ENCODE results near the gene VPS4A. TPM values are rescaled to one million over a fixed set of nuclear protein-coding genes. Genes with fewer than 3 reads are reported as not detected.

Gene VPS4A
- total and polyA plus RNA-seq, 10 of the 15 experiments (the other 5 are each of a cell fraction or from before 2014, with no cell fraction given), result 5.2 to 36.3 (median 21.4) TPM

GRCh38 chr16:69348222-69348621 lies 37.1 kb downstream of the VPS4A start:
- no peaks in the 10 kb centered on the region for H4K20me1 ChIP-seq (ENCODE audit: control insufficient read depth, insufficient read depth)
- ChIA-PET RAD21 (ENCODE audit: unreplicated experiment) (no interaction called here), SMC1A (ENCODE audit: uncharacterized antibody, unreplicated experiment) (interaction anchor here (0.6 kb wide), 1 partner anchor 85 kb away, joined by 3 read pairs; no protein-coding TSS in a partner anchor), CTCF (no interaction called here), POLR2A (interaction anchor here (0.7 kb wide), 1 partner anchor 236 kb away, joined by 3 read pairs; no protein-coding TSS in a partner anchor)
- TF ChIP-seq ZBED1 (IDR thresholded peaks at IDR 0.05; ENCODE audit: borderline replicate concordance) (no peak), POLR2AphosphoS5 (IDR thresholded peaks at IDR 0.05; ENCODE audit: low read length) (no peak), WRNIP1 (IDR thresholded peaks at IDR 0.05; ENCODE audit: borderline replicate concordance, low read depth, low read length) (no peak), LARP7 (IDR thresholded peaks at IDR 0.05) (no peak), POLR2AphosphoS2 (IDR thresholded peaks at IDR 0.05; ENCODE audit: low read depth, low read length) (no peak), EP300 (IDR thresholded peaks at IDR 0.05; ENCODE audit: borderline replicate concordance in 1 of 2, control insufficient read depth in 1 of 2, low read depth in 2 of 2, low read length in 2 of 2) (no peak), PML (IDR thresholded peaks at IDR 0.05; ENCODE audit: low read length) (no peak), YY1 (IDR thresholded peaks at IDR 0.05; ENCODE audit: low read depth, low read length) (no peak)
- FAIRE-seq, result no peak
- H3K4me3 ChIP-seq, result no peak overlapping the region
- H3K36me3 ChIP-seq (ENCODE audit: control insufficient read depth in 2 of 2, insufficient read depth in 2 of 2, low read length in 1 of 2), result peaks cover 0 to 10% of the 10 kb centered on the region in 2 experiments; a peak in 2 of 4 replicates
- no peak for DNase-seq (ENCODE audit: low read depth, low spot score)
- in situ Hi-C loops (cut with MboI) (no loop called here), intact Hi-C loops (cut with micrococcal nuclease; ENCODE audit: unreplicated experiment) (no loop called here)
- no peak overlapping the region for H3K27ac ChIP-seq (ENCODE audit: control insufficient read depth, insufficient read depth)
- peaks cover 14% of the 10 kb centered on the region for H3K4me1 ChIP-seq (ENCODE audit: control insufficient read depth, insufficient read depth, low read length)
- 80% methylated on average over 1 of the region's 6 CpGs for WGBS (ENCODE audit: insufficient coverage, insufficient replicate concordance, low lambda C conversion rate, missing lambda C conversion rate)
- H3K4me2 ChIP-seq (ENCODE audit: control insufficient read depth, insufficient read depth), result no peak overlapping the region
- no TSS peak for BruUV-seq (replicated peaks)
- no peaks in the 10 kb centered on the region for H3K27me3 ChIP-seq (replicated peaks in 1 of 2; ENCODE audit: control insufficient read depth in 2 of 2, insufficient read depth in 2 of 2, low read length in 1 of 2)
- H3K9ac ChIP-seq (ENCODE audit: control insufficient read depth, insufficient read depth, low read length), result no peak overlapping the region
- H2AFZ ChIP-seq (ENCODE audit: control insufficient read depth, low read depth, low read length), result no peak overlapping the region
- H3K9me3 ChIP-seq (replicated peaks; ENCODE audit: control insufficient read depth, insufficient read depth, low read length), result no peaks in the 10 kb centered on the region
- H3K79me2 ChIP-seq (ENCODE audit: control insufficient read depth, insufficient read depth, low read length), result no peaks in the 10 kb centered on the region; the same call in 1 of the 2 replicates
- no peak for ATAC-seq

GRCh38 chr16:69349536-69349935 lies 38.4 kb downstream of the VPS4A start:
- Histone ChIP-seq H3K36me3 (ENCODE audit: control insufficient read depth in 2 of 2, insufficient read depth in 2 of 2, low read length in 1 of 2) (peaks cover 0 to 2% of the 10 kb centered on the region in 2 experiments; a peak in 1 of 4 replicates), H3K4me3 (no peak overlapping the region), H3K27ac (ENCODE audit: control insufficient read depth, insufficient read depth) (no peak overlapping the region), H3K9me3 (replicated peaks; ENCODE audit: control insufficient read depth, insufficient read depth, low read length) (no peaks in the 10 kb centered on the region), H3K27me3 (replicated peaks in 1 of 2; ENCODE audit: control insufficient read depth in 2 of 2, insufficient read depth in 2 of 2, low read length in 1 of 2) (no peaks in the 10 kb centered on the region), H3K4me1 (ENCODE audit: control insufficient read depth, insufficient read depth, low read length) (peaks cover 14% of the 10 kb centered on the region), H2AFZ (ENCODE audit: control insufficient read depth, low read depth, low read length) (no peak overlapping the region), H3K4me2 (ENCODE audit: control insufficient read depth, insufficient read depth) (no peak overlapping the region), H4K20me1 (ENCODE audit: control insufficient read depth, insufficient read depth) (no peaks in the 10 kb centered on the region), H3K79me2 (ENCODE audit: control insufficient read depth, insufficient read depth, low read length) (no peaks in the 10 kb centered on the region), H3K9ac (ENCODE audit: control insufficient read depth, insufficient read depth, low read length) (no peak overlapping the region)
- ChIA-PET SMC1A (ENCODE audit: uncharacterized antibody, unreplicated experiment) (no interaction called here), POLR2A (no interaction called here), CTCF (no interaction called here), RAD21 (ENCODE audit: unreplicated experiment) (no interaction called here)
- ATAC-seq (no peak), FAIRE-seq (no peak), DNase-seq (ENCODE audit: low read depth, low spot score) (no peak)
- BruUV-seq (replicated peaks), result no TSS peak
- WGBS (ENCODE audit: insufficient coverage, insufficient replicate concordance, low lambda C conversion rate, missing lambda C conversion rate), result 97% methylated on average over 10 of the region's 10 CpGs
- intact Hi-C loops (cut with micrococcal nuclease; ENCODE audit: unreplicated experiment) (no loop called here), in situ Hi-C loops (cut with MboI) (no loop called here)
- TF ChIP-seq SMAD1 (IDR thresholded peaks at IDR 0.05; ENCODE audit: low read depth, partially characterized antibody) (no peak), BHLHE40 (IDR thresholded peaks at IDR 0.05; ENCODE audit: borderline replicate concordance in 1 of 2, low read depth in 2 of 2, low read length in 1 of 2) (no peak), MEF2A (IDR thresholded peaks at IDR 0.05; ENCODE audit: insufficient read depth, low read depth, low read length) (no peak), CBX5 (IDR thresholded peaks at IDR 0.05; ENCODE audit: low read depth) (no peak), MYC (IDR thresholded peaks at IDR 0.05; ENCODE audit: insufficient read depth, insufficient read length, insufficient replicate concordance, low read length, severe bottlenecking) (no peak), PRDM15 (CRISPR knock-in tag; IDR thresholded peaks at IDR 0.05) (no peak)

Data from GM12878 (cell line).